Vagina (tissue), 2 donors: ENCODE results near the gene NAA10. TPM values are rescaled to one million over a fixed set of nuclear protein-coding genes. Genes with fewer than 3 reads are reported as not detected.

Source experiments
- DNase-seq, 2 donors: peaks; one replicate each; pipeline ENCODE4 v3.0.0-alpha.2; 2017; ENCODE audit errors: extremely low spot score in 2 of 2
- H3K27ac ChIP-seq: fragments of 200-600 bp; sonication (generic); one replicate; pipeline ENCODE4 v1.5.1; 2019
- H3K27me3 ChIP-seq: fragments of 200-600 bp; sonication (generic); one replicate; pipeline ENCODE4 v1.5.1; 2019
- H3K36me3 ChIP-seq, 2 donors: fragments of 200-600 bp; sonication (generic); one replicate each; pipeline ENCODE4 v1.5.1; 2017 to 2019
- H3K4me1 ChIP-seq: fragments of 200-600 bp; sonication (generic); one replicate; pipeline ENCODE4 v1.5.1; 2019
- H3K4me3 ChIP-seq, 2 donors: fragments of 200-600 bp; sonication (generic); 1 replicate in 1 of 2; 2 replicates in 1 of 2; pipeline ENCODE4 v1.5.1; 2016 to 2019
- H3K9me3 ChIP-seq: fragments of 200-600 bp; sonication (generic); one replicate; pipeline ENCODE4 v1.5.1; 2019
- CTCF ChIP-seq, 3 experiments: fragments of 450-650 bp in 2 of 3; fragments of 200-600 bp in 1 of 3; sonication (generic) in 1 of 3; IDR thresholded peaks; one replicate each; pipeline ENCODE4 v1.5.1; 2017 to 2019; ENCODE audit warnings: antibody characterized with exemption in 3 of 3, mild to moderate bottlenecking in 2 of 3, moderate library complexity in 2 of 3
- POLR2A ChIP-seq, 2 donors: fragments of 450-650 bp; IDR thresholded peaks; one replicate each; pipeline ENCODE4 v1.6.1; 2017; ENCODE audit warnings: antibody characterized with exemption in 2 of 2, mild to moderate bottlenecking in 2 of 2, moderate library complexity in 2 of 2
- POLR2AphosphoS5 ChIP-seq, 2 donors: sonication (generic); formaldehyde crosslinking; IDR thresholded peaks; one replicate each; pipeline ENCODE4 v1.9.0; 2017; ENCODE audit warnings: antibody characterized with exemption in 2 of 2, mild to moderate bottlenecking in 2 of 2, low read depth in 1 of 2; ENCODE audit not compliant: insufficient read depth in 1 of 2
- intact Hi-C: fragments of 100-400 bp; cut with DNase I; formaldehyde crosslinking; loops from one replicate; pipeline ENCODE4 v1.15.1; 2023
- microRNA-seq: library from miRNA; unstranded; fragments of <30 nt; microRNA quantifications from one replicate; pipeline ENCODE4, GENCODE V29; 2017; ENCODE audit warnings: borderline number of aligned reads, borderline replicate concordance
- small RNA-seq: library from RNA; depleted of rRNA; stranded (forward); fragments of <200 nt; gene quantifications from one replicate; pipeline ENCODE3, GENCODE V24; 2016
- total RNA-seq: library from RNA; depleted of rRNA; stranded (reverse); fragments of >200 nt; gene quantifications from one replicate; pipeline ENCODE4 v1.2.3, GENCODE V29; 2016

The NAA10 gene
- total RNA-seq, 1 donor from 2014 or later, result 66.8 TPM

GRCh38 chrX:153880440-153880815 lies 54.4 kb downstream of the NAA10 start:
- Histone ChIP-seq H3K27ac (no peak overlapping the region), H3K4me3 (no peak overlapping the region), H3K9me3 (no peaks in the 10 kb centered on the region), H3K36me3 (no peaks in the 10 kb centered on the region), H3K4me1 (no peaks in the 10 kb centered on the region), H3K27me3 (peaks cover 6% of the 10 kb centered on the region)
- TF ChIP-seq CTCF (IDR thresholded peaks at IDR 0.05) (no peak), POLR2A (IDR thresholded peaks at IDR 0.05) (no peak), POLR2AphosphoS5 (IDR thresholded peaks at IDR 0.05; ENCODE audit: insufficient read depth in 1 of 2, low read depth in 1 of 2) (no peak)
- no peak for DNase-seq
- intact Hi-C loops, result no loop called here

- TF ChIP-seq POLR2AphosphoS5 (IDR thresholded peaks at IDR 0.05; ENCODE audit: insufficient read depth in 1 of 2, low read depth in 1 of 2), result no peak
- no peak for TF ChIP-seq CTCF (IDR thresholded peaks at IDR 0.05)
- no peak for TF ChIP-seq POLR2A (IDR thresholded peaks at IDR 0.05)
- Histone ChIP-seq H3K36me3 (no peaks in the 10 kb centered on the region), H3K27me3 (peaks cover under 1% of the 10 kb centered on the region), H3K9me3 (no peaks in the 10 kb centered on the region), H3K4me1 (no peaks in the 10 kb centered on the region), H3K4me3 (no peak overlapping the region), H3K27ac (no peak overlapping the region)
- DNase-seq, result no peak
- intact Hi-C loops, result no loop called here
Observed at GRCh38 chrX:153879741-153880439, 54.9 kb downstream of the NAA10 start.

Small RNA genes within 50 kb of the gene (microRNA-seq; reads per million reads assigned to microRNA genes)
- gene MIR3202-1 (not detected), gene MIR3202-2 (not detected)

Small RNA genes within 50 kb of the gene (small RNA-seq; reads per million reads assigned to genes)
- gene MIR3202-1, result not detected

Other genes starting within 250 kb of the NAA10 start
- gene SLC6A8, start 247.1 kb downstream of the NAA10 start, total RNA-seq, result 29.2 TPM
- 126 TPM for gene BCAP31, start 210.7 kb downstream of the NAA10 start, total RNA-seq
- 11.0 TPM for gene ABCD1, start 210.2 kb downstream of the NAA10 start, total RNA-seq
- gene PLXNB3, start 170.8 kb downstream of the NAA10 start, total RNA-seq, result 36.1 TPM
- gene SRPK3, start 154.0 kb downstream of the NAA10 start, total RNA-seq, result 0.25 TPM
- gene IDH3G, start 140.7 kb downstream of the NAA10 start, total RNA-seq, result 118 TPM
- gene SSR4, start 140.4 kb downstream of the NAA10 start, total RNA-seq, result 250 TPM
- gene PDZD4, start 104.5 kb downstream of the NAA10 start, total RNA-seq, result 10.3 TPM
- 9.6 TPM for gene L1CAM, start 48.9 kb downstream of the NAA10 start, total RNA-seq
- gene AVPR2, start 30.4 kb downstream of the NAA10 start, total RNA-seq, result 4.9 TPM
- 36.6 TPM for gene ARHGAP4, start 8.8 kb downstream of the NAA10 start, total RNA-seq
- 4.2 TPM for gene RENBP, start 9.6 kb upstream of the NAA10 start, total RNA-seq
- 38.8 TPM for gene HCFC1, start 36.8 kb upstream of the NAA10 start, total RNA-seq
- 8.6 TPM for gene TMEM187, start 37.7 kb upstream of the NAA10 start, total RNA-seq
- 46.7 TPM for gene IRAK1, start 84.9 kb upstream of the NAA10 start, total RNA-seq
- gene MECP2, start 162.7 kb upstream of the NAA10 start, total RNA-seq, result 38.5 TPM
- gene OPN1LW, start 209.2 kb upstream of the NAA10 start, total RNA-seq, result not detected
- gene OPN1MW, start 247.6 kb upstream of the NAA10 start, total RNA-seq, result not detected